TTC549 (cell line): ENCODE measurements around the gene AP5B1.
"Not testable (repeated sequence)": the region's sequence is repeated elsewhere in the genome, so short reads cannot be mapped to it uniquely, and the experiment has no call there.

Experiments
- FAIRE-seq: peaks from 2 replicates; lab custom pipeline; 2012; peaks lifted over from hg19 to GRCh38; lab: Jason Lieb, UNC

Gene AP5B1

GRCh38 chr11:65767406-65767805, 13.4 kb downstream of the AP5B1 start:
- FAIRE-seq = no peak

GRCh38 chr11:65766535-65766934, 14.2 kb downstream of the AP5B1 start:
- no peak for FAIRE-seq

GRCh38 chr11:65764434-65764833, 16.3 kb downstream of the AP5B1 start:
- FAIRE-seq = no peak

GRCh38 chr11:65762816-65763215, 18.0 kb downstream of the AP5B1 start:
- FAIRE-seq = not testable (repeated sequence)

GRCh38 chr11:65762169-65762568, 18.6 kb downstream of the AP5B1 start:
- FAIRE-seq = not testable (repeated sequence)

GRCh38 chr11:65745049-65745448, 35.7 kb downstream of the AP5B1 start:
- no peak for FAIRE-seq

GRCh38 chr11:65744699-65745042, 36.1 kb downstream of the AP5B1 start:
- FAIRE-seq = no peak

- FAIRE-seq = no peak
These were observed 36.6 kb downstream of the AP5B1 start for GRCh38 chr11:65744026-65744698.

- no peak for FAIRE-seq
These were observed 37.1 kb downstream of the AP5B1 start for GRCh38 chr11:65743681-65744025.

GRCh38 chr11:65742353-65742752, 38.4 kb downstream of the AP5B1 start:
- no peak for FAIRE-seq

GRCh38 chr11:65741185-65741584, 39.6 kb downstream of the AP5B1 start:
- no peak for FAIRE-seq

- no peak for FAIRE-seq
These were observed 41.8 kb downstream of the AP5B1 start for GRCh38 chr11:65739022-65739421.

GRCh38 chr11:65736810-65737209, 44.0 kb downstream of the AP5B1 start:
- FAIRE-seq = no peak

GRCh38 chr11:65735111-65735510, 45.7 kb downstream of the AP5B1 start:
- not testable (repeated sequence) for FAIRE-seq

GRCh38 chr11:65730461-65730860, 50.3 kb downstream of the AP5B1 start:
- no peak for FAIRE-seq

GRCh38 chr11:65727865-65728264, 52.9 kb downstream of the AP5B1 start:
- no peak for FAIRE-seq

GRCh38 chr11:65726660-65727059, 54.1 kb downstream of the AP5B1 start:
- FAIRE-seq = no peak
